Activated CD4-positive, alpha-beta T cell treated with anti-CD3 and anti-CD28 coated beads, Interleukin-2, Interleukin-4, amounts not matched to agents 100 ng/mL and 50 ng/mL, durations not matched to agents 16 hours and 8 hours (primary cell): ENCODE data around the gene WEE1.
"Not testable (repeated sequence)": the region's sequence is repeated elsewhere in the genome, so short reads cannot be mapped to it uniquely, and the experiment has no call there.

Experiments used
- DNase-seq: peaks from one replicate; pipeline ENCODE4 v3.0.0-alpha.2; 2020; ENCODE audit warnings: low spot score

The WEE1 gene

GRCh38 chr11:9622353-9622752 lies 48.9 kb downstream of the WEE1 start:
- not testable (repeated sequence) for DNase-seq

- not testable (repeated sequence) for DNase-seq
These were observed 49.6 kb downstream of the WEE1 start for GRCh38 chr11:9623053-9623452.

GRCh38 chr11:9624448-9624847 lies 51.0 kb downstream of the WEE1 start:
- DNase-seq, result no peak

GRCh38 chr11:9625162-9625561 lies 51.7 kb downstream of the WEE1 start:
- DNase-seq, result no peak

- no peak for DNase-seq
These were observed 52.3 kb downstream of the WEE1 start for GRCh38 chr11:9625728-9626127.

GRCh38 chr11:9626496-9627394 lies 53.3 kb downstream of the WEE1 start:
- no peak for DNase-seq

- DNase-seq, result no peak
These were observed 55.6 kb downstream of the WEE1 start for GRCh38 chr11:9629064-9629463.

- no peak for DNase-seq
These were observed 60.2 kb downstream of the WEE1 start for GRCh38 chr11:9633679-9634078.

- no peak for DNase-seq
These were observed 63.2 kb downstream of the WEE1 start for GRCh38 chr11:9636691-9637090.

GRCh38 chr11:9639099-9639498 lies 65.6 kb downstream of the WEE1 start:
- DNase-seq, result no peak
